CD4-positive, alpha-beta T cell treated with Interleukin-15 for 1 hour (primary cell): ENCODE measurements around the gene CCL2.

ENCODE experiments used
- DNase-seq: peaks from one replicate; pipeline ENCODE4 v3.0.0-alpha.2; 2020

Gene CCL2

GRCh38 chr17:34242587-34243363 lies 12.3 kb upstream of the CCL2 start:
- peak; percentile 32 for DNase-seq

- no peak for DNase-seq
Measured at GRCh38 chr17:34243364-34244320, 11.4 kb upstream of the CCL2 start.

DNA sequence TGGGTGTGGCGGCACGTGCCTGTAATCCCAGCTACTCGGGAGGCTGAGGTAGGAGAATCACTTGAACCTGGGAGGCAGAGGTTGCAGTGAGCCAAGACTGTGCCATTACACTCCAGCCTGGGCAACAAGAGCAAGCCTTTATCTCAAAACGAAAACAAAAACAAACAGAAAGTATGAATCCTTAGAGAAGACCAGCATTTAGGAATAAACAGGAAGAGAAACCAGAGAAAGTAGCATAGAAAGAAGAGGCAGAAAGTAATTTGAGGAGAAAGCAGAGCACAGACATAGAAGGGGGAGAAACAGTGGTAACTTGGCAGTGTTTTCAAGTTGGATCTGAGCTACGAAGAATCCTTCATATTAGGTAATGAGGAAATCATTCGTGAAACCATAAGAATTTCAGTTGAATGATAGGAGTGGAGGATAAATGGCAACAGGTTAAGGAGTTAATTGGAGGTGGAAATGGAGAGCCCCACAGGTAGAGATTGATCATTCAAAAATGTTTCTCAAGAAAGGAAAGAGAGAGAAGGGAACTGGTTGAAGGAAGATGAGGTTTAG lies 9.7 kb upstream of the CCL2 start:
- DNase-seq, result no peak

DNA sequence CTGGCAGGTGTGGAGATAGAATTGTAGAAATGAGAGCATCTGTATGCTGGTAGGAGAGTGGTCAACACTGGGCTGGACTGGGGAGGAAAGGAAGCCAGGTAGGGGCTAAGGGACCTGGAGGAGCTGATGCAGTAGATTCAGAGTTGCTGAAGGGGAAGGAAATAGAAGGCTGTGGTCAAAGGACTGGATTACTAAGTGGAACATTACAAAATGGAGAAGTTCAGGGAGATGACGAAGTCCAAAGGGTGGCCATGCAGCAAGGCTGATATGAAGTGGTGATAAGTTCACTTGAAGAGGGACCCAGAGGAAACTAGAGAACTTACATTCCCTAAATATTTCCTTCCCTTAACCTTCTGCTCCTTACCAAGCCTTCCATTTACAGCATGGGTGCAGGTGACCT lies 8.6 kb upstream of the CCL2 start:
- peak; percentile 42 for DNase-seq

DNA sequence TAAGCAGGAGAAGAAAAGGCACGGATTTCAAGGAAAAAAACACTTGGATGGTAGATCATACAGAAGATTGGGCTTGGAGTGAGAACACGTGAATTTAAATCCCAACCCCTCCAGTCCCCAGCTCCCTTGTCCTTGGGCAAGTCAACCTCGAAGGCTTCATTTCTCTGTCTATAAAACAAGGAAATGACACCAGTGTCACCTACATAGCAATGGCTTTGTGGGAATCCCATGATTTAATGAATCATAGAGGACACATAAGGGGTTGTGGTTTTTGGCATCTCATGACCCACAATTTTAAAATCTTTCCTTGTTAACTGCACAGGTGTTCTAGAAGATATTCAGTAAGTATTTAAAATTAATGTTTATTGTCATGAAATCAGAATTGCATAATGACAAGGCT lies 8.2 kb upstream of the CCL2 start:
- no peak for DNase-seq

GRCh38 chr17:34248511-34249024 lies 6.5 kb upstream of the CCL2 start:
- DNase-seq, result peak; percentile 24

DNA sequence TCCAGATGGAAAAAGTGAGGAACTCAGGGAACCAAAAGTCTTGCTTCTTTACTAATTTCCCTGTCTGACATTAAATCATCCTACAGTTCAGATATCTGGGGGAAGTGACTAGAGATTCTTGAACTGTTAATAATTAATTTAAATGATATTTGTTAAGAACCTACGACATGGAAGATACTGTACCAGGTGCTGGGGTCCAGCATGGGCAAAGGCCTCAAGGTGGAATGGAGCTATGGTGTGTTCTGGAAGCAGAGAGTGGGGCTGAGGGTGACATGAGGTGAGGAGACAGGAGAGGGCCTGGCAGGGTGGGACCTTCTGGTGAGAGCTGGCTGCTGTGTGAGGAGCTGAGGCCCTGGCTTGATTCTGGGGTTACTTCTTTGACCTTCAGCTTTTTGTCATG lies 6.0 kb upstream of the CCL2 start:
- no peak for DNase-seq

GRCh38 chr17:34249478-34249877 lies 5.6 kb upstream of the CCL2 start:
- no peak for DNase-seq

GRCh38 chr17:34251186-34251585 lies 3.9 kb upstream of the CCL2 start:
- DNase-seq, result no peak

- peak; percentile 39 for DNase-seq
Measured at GRCh38 chr17:34252095-34252443, 3.0 kb upstream of the CCL2 start.

DNA sequence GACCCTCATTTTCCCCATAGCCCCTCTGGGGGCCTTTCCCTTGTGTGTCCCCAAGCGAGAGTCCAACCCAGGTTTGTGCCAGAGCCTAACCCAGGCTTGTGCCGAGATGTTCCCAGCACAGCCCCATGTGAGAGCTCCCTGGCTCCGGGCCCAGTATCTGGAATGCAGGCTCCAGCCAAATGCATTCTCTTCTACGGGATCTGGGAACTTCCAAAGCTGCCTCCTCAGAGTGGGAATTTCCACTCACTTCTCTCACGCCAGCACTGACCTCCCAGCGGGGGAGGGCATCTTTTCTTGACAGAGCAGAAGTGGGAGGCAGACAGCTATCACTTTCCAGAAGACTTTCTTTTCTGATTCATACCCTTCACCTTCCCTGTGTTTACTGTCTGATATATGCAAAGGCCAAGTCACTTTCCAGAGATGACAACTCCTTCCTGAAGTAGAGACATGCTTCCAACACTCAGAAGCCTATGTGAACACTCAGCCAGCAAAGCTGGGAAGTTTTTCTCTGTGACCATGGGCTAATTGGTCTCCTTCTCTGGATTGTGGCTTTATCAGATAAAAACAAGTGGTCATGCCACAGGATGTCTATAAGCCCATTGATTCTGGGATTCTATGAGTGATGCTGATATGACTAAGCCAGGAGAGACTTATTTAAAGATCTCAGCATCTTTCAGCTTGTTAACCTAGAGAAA lies 2.5 kb upstream of the CCL2 start:
- DNase-seq, result no peak

DNA sequence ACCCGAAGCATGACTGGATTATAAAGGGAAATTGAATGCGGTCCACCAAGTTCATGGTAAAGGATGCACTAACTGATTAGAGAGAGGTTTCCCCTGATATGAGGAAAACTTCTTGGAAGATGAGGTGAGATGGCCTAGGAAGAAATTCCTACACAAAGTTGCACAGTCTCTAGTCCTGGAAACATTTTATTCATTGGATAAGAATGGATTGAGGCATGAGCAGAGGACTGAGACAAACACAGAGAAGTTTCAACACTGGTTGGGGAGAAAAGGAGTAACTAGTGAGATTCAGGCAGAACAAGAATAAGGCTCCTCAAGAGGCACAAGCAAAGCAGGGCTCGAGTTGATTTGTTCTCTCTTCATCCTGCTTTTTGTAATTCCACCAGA lies 2.0 kb upstream of the CCL2 start:
- DNase-seq, result no peak

DNA sequence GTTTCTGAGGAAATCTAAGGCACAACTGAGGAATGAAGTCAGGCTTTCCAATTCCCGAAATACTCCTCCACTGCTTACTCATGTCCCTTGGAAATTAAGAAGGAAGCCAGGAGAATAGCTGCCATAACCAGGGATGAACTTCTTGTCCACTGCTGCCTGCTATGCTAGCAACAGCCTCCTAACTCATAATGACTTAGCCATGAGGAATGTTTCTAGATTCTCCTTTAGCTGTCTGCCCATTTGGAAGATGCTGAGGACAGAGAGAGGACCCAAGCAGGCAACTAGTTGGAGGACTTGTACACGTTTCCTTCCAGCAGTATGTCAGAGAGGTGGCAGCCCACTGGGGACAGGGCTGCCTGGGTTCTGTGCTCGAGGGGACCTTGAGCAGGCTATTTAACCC lies 939 bp upstream of the CCL2 start:
- no peak for DNase-seq

DNA sequence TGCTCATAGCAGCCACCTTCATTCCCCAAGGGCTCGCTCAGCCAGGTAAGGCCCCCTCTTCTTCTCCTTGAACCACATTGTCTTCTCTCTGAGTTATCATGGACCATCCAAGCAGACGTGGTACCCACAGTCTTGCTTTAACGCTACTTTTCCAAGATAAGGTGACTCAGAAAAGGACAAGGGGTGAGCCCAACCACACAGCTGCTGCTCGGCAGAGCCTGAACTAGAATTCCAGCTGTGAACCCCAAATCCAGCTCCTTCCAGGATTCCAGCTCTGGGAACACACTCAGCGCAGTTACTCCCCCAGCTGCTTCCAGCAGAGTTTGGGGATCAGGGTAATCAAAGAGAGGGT lies 272 bp downstream of the CCL2 start:
- no peak for DNase-seq

- DNase-seq, result no peak
Measured at GRCh38 chr17:34255841-34256240, 756 bp downstream of the CCL2 start.

- no peak for DNase-seq
Measured at GRCh38 chr17:34257299-34257985, 2.4 kb downstream of the CCL2 start.

DNA sequence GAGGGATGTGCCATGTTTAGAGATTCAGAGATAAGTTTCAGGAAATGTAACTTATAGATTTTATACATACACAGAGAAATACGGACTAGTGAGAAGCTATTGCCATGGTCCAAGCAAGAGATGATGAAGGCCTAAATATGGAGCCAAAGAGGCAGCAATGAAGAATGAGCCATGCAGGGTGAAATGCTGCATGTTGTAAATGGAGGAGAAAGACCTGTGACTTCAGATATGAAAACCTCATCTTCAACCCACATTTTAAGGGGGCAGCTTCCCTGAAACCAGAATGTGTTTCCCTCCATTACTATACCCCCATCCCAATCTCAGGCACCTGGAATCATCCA lies 2.9 kb downstream of the CCL2 start:
- no peak for DNase-seq

DNA sequence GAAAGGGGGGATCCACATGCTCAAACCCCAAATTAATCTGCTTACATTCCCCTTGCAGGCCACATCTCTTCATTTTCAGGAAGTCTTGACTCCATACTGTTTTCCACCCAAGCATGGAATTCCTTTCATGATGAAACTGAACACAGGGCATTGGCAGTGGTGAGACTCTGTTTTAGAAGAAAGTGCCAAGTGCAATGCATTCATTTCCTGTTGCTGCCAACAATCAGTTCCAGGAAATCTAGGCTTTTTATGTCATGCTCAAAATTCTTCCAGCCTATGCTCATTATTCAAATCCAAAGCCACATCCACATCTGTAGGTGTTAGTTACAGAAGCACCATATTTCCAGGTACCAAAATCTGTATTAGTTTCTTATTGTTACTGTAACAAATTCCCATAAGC lies 4.1 kb downstream of the CCL2 start:
- DNase-seq, result no peak

GRCh38 chr17:34260861-34261260 lies 5.8 kb downstream of the CCL2 start:
- no peak for DNase-seq

GRCh38 chr17:34261568-34262337 lies 6.7 kb downstream of the CCL2 start:
- DNase-seq, result no peak

DNA sequence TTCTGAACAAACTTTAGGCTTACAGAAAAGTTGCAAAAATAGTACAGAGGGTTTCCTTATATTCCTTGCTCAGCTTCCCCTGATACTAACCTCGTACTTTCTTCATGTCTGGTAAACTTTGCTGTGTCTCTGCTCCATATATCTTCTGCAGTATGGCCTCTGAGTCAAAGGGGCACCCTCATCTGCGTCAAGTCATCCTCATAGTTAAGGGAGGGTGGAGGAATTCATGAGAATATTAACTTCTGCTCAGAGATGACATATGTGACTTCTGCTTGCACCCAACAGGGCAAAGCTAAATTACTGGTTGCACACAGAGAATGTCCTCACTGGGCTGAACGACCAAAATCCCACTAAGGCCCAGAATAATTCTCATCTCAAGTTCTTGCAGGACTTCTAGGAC lies 10.6 kb downstream of the CCL2 start:
- no peak for DNase-seq

DNA sequence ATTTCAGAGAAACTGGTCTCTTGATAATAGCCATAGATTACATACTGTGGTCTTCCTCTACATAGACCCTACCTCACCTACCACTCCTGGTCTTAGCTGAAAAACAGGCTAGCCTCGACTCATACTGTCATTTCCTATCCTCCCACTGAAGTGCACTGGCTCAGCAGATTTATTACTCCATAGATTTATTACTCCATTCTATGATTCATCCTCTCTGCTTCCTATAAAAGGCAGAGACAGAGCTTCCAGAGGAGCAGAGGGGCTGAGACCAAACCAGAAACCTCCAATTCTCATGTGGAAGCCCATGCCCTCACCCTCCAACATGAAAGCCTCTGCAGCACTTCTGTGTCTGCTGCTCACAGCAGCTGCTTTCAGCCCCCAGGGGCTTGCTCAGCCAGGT lies 14.9 kb downstream of the CCL2 start, which contains the start of gene CCL7:
TSS of gene CCL7 (plus strand) at position 253 of the 400 bp plus-strand sequence. CDS start at position 323, 70 bp downstream.
- no peak for DNase-seq
